GM19193 (cell line): ENCODE data around the gene TMEM8B.

Experiments used
- POLR2A ChIP-seq: IDR thresholded peaks from 4 replicates; pipeline ENCODE4 v1.6.1; 2011; ENCODE audit not compliant: insufficient read depth, insufficient read length; ENCODE audit errors: extremely low read depth

The TMEM8B gene, protein sequence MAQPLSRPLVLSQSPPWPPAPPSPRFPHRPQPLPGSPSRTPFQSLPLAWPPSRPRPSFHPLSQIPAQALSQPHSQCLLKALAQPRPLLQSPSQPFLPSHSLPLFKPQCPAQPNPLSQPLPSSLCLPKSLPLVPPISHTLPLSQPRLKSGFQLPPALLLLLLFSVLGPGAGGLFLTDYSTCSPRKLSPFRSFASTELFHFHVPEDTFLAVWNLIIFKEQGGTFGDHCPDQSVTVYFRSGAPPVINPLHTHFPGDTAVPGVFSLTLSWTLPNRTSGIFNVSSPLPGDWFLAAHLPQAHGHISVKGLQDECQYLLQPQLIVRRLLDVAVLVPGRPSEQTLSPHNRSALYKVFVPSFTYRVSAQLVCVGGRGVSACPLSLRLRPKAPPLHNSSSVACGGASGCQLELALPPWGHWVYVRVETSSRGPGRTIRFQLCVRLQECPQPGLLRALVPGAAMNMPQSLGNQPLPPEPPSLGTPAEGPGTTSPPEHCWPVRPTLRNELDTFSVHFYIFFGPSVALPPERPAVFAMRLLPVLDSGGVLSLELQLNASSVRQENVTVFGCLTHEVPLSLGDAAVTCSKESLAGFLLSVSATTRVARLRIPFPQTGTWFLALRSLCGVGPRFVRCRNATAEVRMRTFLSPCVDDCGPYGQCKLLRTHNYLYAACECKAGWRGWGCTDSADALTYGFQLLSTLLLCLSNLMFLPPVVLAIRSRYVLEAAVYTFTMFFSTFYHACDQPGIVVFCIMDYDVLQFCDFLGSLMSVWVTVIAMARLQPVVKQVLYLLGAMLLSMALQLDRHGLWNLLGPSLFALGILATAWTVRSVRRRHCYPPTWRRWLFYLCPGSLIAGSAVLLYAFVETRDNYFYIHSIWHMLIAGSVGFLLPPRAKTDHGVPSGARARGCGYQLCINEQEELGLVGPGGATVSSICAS

DNA sequence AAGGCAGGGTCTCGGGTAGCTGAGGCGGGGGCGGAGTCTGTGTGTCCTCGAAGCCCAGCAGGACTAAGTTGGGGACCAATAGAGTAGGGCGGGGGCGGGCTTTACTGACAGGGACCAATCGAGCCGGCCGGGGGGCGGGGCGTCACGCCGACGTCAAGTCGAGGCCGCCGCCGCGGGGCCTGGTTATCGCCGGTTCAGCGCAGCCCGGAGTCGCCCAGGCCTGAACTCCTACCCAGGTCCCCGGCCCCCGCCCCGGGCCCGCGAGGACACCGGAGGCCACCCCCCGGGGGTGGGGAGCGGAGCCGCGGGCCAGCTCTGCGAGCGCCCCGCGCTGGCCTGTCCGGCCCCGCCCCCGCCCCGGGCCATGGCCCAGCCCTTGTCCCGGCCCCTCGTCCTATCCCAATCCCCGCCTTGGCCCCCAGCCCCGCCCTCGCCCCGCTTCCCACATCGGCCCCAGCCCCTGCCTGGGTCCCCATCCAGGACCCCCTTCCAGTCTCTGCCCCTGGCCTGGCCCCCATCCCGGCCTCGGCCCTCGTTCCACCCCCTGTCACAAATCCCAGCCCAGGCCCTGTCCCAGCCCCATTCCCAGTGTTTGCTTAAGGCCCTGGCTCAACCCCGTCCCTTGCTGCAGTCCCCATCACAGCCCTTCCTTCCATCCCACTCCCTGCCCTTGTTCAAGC lies at the start of gene TMEM8B:
TSS of gene TMEM8B (plus strand) at position 145 of the 680 bp plus-strand sequence. CDS start at position 365, 220 bp downstream.
- TF ChIP-seq POLR2A = peak; percentile 45

DNA sequence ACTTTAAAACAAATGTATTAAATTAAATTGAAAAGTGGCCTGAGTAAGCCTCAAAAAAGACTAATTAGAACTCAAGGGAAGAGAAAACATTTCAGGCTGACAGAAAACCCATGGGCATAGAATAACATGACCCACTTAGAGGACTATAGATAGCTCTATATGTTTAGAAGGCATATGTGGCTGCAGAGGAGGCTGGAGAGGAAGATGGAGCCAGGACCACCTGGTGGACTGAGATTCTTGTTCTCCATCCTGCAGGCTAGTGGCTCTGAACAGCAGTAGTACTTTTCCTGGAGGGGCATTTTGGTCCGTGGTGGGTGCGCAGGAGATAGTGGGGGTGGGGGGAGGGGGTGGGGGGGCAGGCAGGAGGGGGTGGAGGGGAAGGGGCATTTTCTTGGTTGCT lies 48.0 kb upstream of the TMEM8B start:
- no peak for TF ChIP-seq POLR2A

DNA sequence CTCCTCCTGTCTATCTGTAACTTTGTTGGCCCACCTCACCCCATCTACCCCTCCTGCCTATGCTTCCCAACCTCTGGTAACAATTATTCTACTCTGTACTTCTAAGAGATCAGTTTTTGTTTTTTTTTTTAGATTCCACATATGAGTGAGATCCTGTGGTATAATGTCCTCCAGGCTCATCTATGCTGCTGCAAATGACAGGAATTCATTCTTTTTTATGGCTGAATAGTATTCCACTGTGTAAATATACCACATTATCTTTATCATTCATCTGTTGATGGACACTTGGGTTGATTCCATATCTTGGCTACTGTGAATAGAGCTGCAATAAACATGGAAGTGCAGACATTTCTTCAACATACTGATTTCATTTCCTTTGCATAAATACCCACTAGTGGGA lies 45.6 kb upstream of the TMEM8B start:
- no peak for TF ChIP-seq POLR2A

DNA sequence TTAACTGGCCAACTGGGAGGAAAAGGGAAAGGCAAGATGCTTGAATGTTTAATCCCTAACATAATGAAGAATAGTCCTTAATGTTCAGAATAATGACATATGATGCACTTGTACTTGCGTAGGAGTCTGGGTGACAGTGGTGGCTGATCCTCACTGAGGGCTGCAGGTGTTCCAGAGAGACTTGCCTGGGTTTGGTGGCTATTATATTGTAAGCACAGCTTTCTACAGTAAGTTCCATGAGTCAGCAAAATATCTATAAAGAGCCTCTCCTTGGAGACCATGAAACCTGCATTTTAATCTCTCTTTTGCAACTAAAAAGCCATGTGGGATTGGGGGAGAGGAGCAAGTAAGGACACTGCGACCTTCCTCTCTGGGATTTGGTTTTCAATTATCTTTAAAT lies 39.5 kb upstream of the TMEM8B start:
- no peak for TF ChIP-seq POLR2A

DNA sequence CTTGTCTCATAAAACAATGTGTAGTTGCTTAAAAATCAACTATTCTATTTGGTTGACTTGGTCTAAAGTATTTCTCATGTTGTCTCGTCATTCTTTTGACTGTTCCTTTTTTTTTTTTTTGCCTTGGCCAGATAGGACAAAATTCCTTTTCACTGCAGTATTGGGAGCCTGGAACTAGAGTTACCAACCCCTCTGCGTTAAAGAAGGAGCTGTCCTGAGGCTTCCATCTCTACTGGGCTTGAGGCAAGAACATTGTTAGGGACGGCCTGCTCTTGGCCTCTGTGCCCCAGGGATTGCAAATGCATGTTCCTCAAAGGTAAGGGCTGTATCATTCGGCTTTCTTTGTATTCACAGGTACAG lies 39.0 kb upstream of the TMEM8B start:
- TF ChIP-seq POLR2A = no peak

DNA sequence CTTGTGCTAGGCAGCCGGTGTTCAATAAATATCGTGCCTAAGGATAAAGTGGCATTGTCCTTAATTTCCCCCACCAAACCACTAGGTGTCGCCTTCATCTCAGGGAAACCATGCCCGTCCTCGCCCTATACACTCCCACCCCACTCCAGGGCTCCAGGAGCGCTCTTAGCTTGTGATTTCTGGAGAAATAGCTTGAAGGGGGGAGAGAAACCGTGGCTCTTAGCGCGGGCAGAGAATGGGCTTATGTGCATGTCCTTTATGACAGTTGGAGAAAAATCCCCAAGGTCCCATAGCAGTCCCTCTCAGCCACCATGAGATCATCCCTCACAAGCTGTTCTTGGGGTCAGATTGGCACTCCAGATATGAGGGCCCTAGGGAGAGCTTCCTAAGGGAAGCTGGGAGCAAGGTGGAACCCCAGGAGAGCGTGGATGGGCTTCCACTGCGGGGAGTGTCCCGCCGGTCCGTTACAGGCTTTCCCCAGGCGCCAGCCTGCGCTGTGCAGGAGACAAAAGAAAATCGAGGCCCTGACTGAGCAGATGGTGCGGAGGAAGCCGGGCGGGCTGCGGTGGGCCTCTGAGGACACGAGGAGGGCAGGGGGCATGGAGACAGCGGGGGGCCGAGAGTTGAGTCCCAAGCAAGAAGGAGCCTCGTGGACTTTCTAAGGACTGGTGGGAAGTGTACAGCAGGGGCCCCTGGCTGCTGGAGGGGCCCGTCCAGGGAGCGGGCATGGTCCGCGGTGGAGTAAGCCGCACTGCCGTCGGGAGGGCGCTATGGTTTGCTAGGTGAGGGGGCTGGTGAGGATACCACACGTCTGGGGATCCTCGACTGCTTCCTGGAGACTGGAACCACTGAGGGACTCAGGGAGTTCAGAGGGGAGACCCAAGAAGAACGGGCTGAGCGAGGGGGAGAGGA lies 38.4 kb upstream of the TMEM8B start:
- no peak for TF ChIP-seq POLR2A

DNA sequence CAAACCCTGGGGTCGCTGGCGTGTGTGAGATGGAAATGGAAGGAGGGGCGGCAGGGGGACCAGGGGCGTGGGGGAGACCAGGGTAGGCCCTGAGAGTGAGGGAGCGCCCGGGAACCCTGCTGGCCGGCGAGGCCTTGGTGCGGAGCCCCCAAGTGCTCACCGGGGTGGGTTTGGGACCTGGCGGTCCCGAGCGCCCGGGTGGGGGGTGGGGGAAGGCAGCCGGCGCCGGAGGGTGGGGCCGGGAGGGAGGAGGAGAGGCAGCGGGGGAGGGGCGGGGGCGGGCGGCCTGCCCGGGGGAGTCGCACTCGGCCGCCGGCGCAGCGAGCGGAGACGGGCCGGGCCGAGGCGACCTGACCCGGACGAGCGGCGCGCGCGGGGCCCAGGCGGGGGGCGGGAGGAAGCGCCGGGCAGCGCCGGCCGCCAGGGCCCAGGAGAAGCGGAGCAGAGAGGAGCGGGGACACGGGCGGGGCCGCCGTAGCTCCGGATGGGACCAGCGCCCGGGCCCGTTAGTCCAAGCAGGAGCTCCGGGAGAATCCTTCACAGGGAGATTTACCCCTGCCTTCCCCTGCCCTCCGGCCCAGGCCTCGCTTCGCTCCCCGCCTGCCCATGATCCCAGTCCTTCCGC lies 37.6 kb upstream of the TMEM8B start, which contains the start of gene NPR2:
TSS of gene NPR2 (plus strand) at position 295 of the 625 bp plus-strand sequence. CDS start 818 bp downstream, outside the sequence.
- no peak for TF ChIP-seq POLR2A

DNA sequence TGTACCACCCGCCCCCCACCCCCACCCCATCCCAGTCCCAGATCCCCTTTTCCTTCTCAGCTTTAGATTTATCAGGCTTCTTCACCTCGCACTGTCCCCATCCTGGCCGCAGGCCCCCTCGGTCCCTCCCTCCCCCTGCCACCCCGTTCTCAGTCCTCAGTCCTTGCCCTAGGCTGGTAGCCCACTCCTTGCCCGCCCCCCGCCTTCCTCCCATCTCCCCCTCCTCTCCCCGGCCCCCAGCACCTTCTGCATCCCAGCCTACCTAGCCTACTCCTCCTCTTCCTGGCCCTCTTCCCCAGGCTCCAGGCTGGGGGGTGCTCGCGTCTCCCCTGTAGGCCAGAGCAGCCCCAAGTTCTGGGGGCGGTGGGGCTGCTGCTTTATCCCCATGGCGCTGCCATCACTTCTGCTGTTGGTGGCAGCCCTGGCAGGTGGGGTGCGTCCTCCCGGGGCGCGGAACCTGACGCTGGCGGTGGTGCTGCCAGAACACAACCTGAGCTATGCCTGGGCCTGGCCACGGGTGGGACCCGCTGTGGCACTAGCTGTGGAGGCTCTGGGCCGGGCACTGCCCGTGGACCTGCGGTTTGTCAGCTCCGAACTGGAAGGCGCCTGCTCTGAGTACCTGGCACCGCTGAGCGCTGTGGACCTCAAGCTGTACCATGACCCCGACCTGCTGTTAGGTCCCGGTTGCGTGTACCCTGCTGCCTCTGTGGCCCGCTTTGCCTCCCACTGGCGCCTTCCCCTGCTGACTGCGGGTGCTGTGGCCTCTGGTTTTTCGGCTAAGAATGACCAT lies 36.8 kb upstream of the TMEM8B start:
- TF ChIP-seq POLR2A = no peak

DNA sequence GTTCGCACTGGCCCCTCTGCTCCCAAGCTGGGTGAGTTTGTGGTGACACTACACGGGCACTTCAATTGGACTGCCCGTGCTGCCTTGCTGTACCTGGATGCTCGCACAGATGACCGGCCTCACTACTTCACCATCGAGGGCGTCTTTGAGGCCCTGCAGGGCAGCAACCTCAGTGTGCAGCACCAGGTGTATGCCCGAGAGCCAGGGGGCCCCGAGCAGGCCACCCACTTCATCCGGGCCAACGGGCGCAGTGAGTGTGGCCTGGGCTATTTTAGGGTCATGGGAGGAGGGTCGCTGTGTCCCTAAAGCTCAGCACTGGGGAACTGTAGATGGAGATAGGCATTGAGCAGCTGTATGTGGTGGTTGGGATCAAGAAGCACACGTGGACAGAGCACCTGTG lies 36.2 kb upstream of the TMEM8B start:
- no peak for TF ChIP-seq POLR2A

DNA sequence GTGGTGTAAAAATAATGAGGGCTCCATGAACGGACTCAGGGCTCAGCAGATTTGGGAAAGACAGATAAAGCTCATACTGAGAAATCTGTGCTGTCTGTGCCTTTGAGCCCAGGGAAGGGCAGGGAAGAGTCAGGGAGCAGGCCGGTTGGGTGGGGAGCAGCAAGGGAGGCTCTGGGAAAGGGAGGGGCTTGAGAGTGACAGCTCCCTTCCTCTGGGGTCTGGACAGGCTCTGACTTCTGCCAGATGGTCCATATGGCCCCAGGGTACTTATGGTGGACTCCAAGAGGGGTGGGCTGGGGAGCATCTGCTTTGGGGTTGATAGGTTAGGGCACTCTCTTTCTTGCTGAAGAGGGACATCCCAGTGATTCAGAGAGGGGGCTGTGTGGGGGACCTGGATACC lies 35.6 kb upstream of the TMEM8B start:
- no peak for TF ChIP-seq POLR2A

DNA sequence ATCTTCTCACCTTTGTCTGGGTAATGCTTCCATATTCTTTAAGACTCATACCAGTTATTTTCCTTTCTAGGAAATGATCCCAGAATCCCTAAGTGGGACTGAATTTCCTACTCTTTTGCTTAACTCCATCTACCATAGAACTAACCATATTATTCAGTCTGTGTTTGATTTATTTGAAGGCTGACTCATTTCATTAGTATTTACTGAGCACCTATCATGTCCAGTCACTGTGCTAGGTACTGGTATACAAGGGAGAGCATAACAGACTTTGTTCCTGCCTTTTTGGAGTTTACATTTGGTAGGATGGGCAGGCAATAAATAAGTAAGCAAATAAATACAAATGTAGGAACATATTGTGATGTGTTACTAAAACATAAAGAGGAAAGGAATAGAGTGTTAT lies 33.3 kb upstream of the TMEM8B start:
- no peak for TF ChIP-seq POLR2A

DNA sequence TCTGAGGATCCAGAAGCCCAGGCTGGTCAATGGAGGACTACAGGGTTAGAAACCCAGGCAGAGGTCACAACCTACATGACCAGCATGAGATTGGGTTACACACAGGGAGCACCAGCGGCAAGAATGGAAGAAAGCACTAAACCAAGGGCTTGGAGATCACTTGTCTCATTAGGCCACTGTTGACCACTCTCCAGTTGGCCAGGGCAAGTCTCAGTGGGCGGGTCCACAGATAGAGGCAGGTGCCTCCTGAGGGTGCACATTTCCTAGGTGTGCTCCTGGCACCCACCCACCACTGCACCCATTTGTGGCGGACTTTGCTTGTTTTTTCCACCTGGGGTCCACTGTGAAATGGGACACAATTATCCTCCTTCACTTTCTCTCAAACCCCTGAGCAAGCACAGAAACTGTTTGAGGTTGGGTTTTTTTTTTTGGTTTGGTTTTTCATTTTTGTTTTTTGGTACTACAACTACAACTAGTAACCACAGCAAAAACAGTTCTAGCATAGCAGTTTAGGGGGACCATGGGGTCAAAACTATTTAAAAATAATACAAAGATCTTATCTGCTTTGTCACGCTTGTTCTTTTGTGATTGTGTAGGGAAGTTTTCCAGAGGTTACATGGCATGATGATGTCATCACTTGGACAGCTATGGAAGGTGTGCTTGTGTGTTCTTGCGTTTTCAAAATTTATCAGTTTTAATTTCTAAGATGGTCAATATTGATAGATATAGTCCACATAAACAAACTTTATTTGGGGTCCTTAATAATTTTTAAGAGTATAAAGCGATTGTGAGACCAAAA lies 31.5 kb upstream of the TMEM8B start:
- no peak for TF ChIP-seq POLR2A
